Stimulated activated naive CD4-positive, alpha-beta T cell treated with Interleukin-2 at 50 U/mL for 16 hours (primary cell): ENCODE measurements around the gene SHISA6.

ENCODE experiments used
- DNase-seq: peaks from one replicate; lab custom pipeline; 2025; lab: John Stamatoyannopoulos, UW

Gene SHISA6

GRCh38 chr17:11539637-11540036 lies 298.6 kb downstream of the SHISA6 start:
- DNase-seq = no peak

GRCh38 chr17:11545002-11545401 lies 304.0 kb downstream of the SHISA6 start:
- no peak for DNase-seq

- DNase-seq = no peak
These were observed 304.7 kb downstream of the SHISA6 start for GRCh38 chr17:11545696-11546095.

GRCh38 chr17:11547853-11548252 lies 306.8 kb downstream of the SHISA6 start:
- DNase-seq = no peak

- DNase-seq = no peak
These were observed 307.4 kb downstream of the SHISA6 start for GRCh38 chr17:11548398-11548797.

- no peak for DNase-seq
These were observed 309.4 kb downstream of the SHISA6 start for GRCh38 chr17:11550431-11550830.

- no peak for DNase-seq
These were observed 310.4 kb downstream of the SHISA6 start for GRCh38 chr17:11551442-11551841.

- DNase-seq = no peak
These were observed 312.1 kb downstream of the SHISA6 start for GRCh38 chr17:11553135-11553534.

GRCh38 chr17:11554042-11554441 lies 313.0 kb downstream of the SHISA6 start:
- no peak for DNase-seq

GRCh38 chr17:11554542-11554941 lies 313.5 kb downstream of the SHISA6 start:
- DNase-seq = no peak

GRCh38 chr17:11555530-11555929 lies 314.5 kb downstream of the SHISA6 start:
- DNase-seq = no peak

- no peak for DNase-seq
These were observed 316.9 kb downstream of the SHISA6 start for GRCh38 chr17:11557727-11558452.

GRCh38 chr17:11558681-11559234 lies 317.7 kb downstream of the SHISA6 start:
- no peak for DNase-seq

- no peak for DNase-seq
These were observed 318.6 kb downstream of the SHISA6 start for GRCh38 chr17:11559601-11560000.

- no peak for DNase-seq
These were observed 320.3 kb downstream of the SHISA6 start for GRCh38 chr17:11561281-11561680.

- no peak for DNase-seq
These were observed 320.7 kb downstream of the SHISA6 start for GRCh38 chr17:11561702-11562101.

- DNase-seq = no peak
These were observed 323.8 kb downstream of the SHISA6 start for GRCh38 chr17:11564589-11565380.

GRCh38 chr17:11565591-11565990 lies 324.6 kb downstream of the SHISA6 start:
- no peak for DNase-seq

GRCh38 chr17:11578998-11579397 lies 338.0 kb downstream of the SHISA6 start:
- DNase-seq = no peak

- DNase-seq = no peak
These were observed 339.7 kb downstream of the SHISA6 start for GRCh38 chr17:11580677-11581076.

- no peak for DNase-seq
These were observed 341.2 kb downstream of the SHISA6 start for GRCh38 chr17:11582217-11582616.

- no peak for DNase-seq
These were observed 342.4 kb downstream of the SHISA6 start for GRCh38 chr17:11583306-11583992.

- DNase-seq = no peak
These were observed 348.7 kb downstream of the SHISA6 start for GRCh38 chr17:11589716-11590115.
